WTC11 (cell line): ENCODE data around the gene CCR6. TPM values are rescaled to one million over a fixed set of nuclear protein-coding genes. Genes with fewer than 3 reads are reported as not detected.

ENCODE experiments used
- ATAC-seq: fragments of 200-7000 bp; cut with Tn5 transposase; 2 replicates; pipeline ENCODE4 v1.10.0; 2021; ENCODE audit warnings: mild to moderate bottlenecking, moderate library complexity
- CTCF ChIA-PET: fragments of 300-600 bp; sonication (Branson Sonifier 250); formaldehyde crosslinking; loops from one replicate; lab custom pipeline; 2021; ENCODE audit warnings: antibody characterized with exemption; lab: Charles Lee
- POLR2A ChIA-PET: fragments of 350-600 bp; sonication (Branson Sonifier 250); formaldehyde crosslinking; loops from one replicate; lab custom pipeline; 2021; ENCODE audit warnings: antibody characterized with exemption; lab: Charles Lee
- DNase-seq: peaks from one replicate; pipeline ENCODE4 v3.0.0; 2021; ENCODE audit warnings: low spot score
- H3K27ac Mint-ChIP-seq: 2 replicates; pipeline ENCODE4 v1.8.0; 2021; ENCODE audit warnings: mixed read lengths
- H3K27me3 Mint-ChIP-seq: 2 replicates; pipeline ENCODE4 v1.8.0; 2021; ENCODE audit warnings: low read depth, mild to moderate bottlenecking, moderate library complexity, mixed read lengths
- H3K36me3 Mint-ChIP-seq: 2 replicates; pipeline ENCODE4 v1.8.0; 2021; ENCODE audit warnings: mixed read lengths
- H3K4me1 Mint-ChIP-seq: 2 replicates; pipeline ENCODE4 v1.8.0; 2022; ENCODE audit warnings: mixed read lengths
- H3K4me3 Mint-ChIP-seq: 2 replicates; pipeline ENCODE4 v1.8.0; 2021; ENCODE audit warnings: mild to moderate bottlenecking, moderate library complexity, mixed read lengths
- H3K9me3 Mint-ChIP-seq: 2 replicates; pipeline ENCODE4 v1.8.0; 2021; ENCODE audit warnings: mixed read lengths
- ATF2 ChIP-seq: sonication (generic); formaldehyde crosslinking; IDR thresholded peaks from 2 replicates; pipeline ENCODE4 v1.8.1; 2022; ENCODE audit warnings: low read depth, missing genetic modification reagents, borderline replicate concordance
- ATF3 ChIP-seq: sonication (generic); formaldehyde crosslinking; conservative IDR thresholded peaks from 2 replicates; pipeline ENCODE4 v1.8.1; 2022; ENCODE audit warnings: mild to moderate bottlenecking, missing genetic modification reagents
- CREB1 ChIP-seq: sonication (generic); formaldehyde crosslinking; IDR thresholded peaks from 2 replicates; pipeline ENCODE4 v1.8.0; 2023; ENCODE audit warnings: mild to moderate bottlenecking, missing genetic modification reagents
- E2F1 ChIP-seq: sonication (generic); formaldehyde crosslinking; IDR thresholded peaks from 2 replicates; pipeline ENCODE4 v1.8.0; 2022; ENCODE audit warnings: mild to moderate bottlenecking, missing genetic modification reagents
- E2F4 ChIP-seq: sonication (generic); formaldehyde crosslinking; IDR thresholded peaks from 2 replicates; pipeline ENCODE4 v1.8.1; 2022; ENCODE audit warnings: low read depth, mild to moderate bottlenecking, moderate library complexity, missing genetic modification reagents, borderline replicate concordance
- FOXK1 ChIP-seq: sonication (generic); formaldehyde crosslinking; IDR thresholded peaks from 2 replicates; pipeline ENCODE4 v1.8.0; 2022; ENCODE audit warnings: mild to moderate bottlenecking, moderate library complexity, missing genetic modification reagents
- HMGA2 ChIP-seq: fragments of 250-450 bp; sonication (Bioruptor Pico); IDR thresholded peaks from 2 replicates; pipeline ENCODE4 v1.4.0; 2021; ENCODE audit warnings: mild to moderate bottlenecking, moderate library complexity
- NR1H2 ChIP-seq: sonication (generic); formaldehyde crosslinking; IDR thresholded peaks from 2 replicates; pipeline ENCODE4 v1.9.0; 2021; ENCODE audit warnings: mild to moderate bottlenecking, moderate library complexity, missing genetic modification reagents
- PRRX2 ChIP-seq: fragments of 250-450 bp; sonication (Bioruptor Pico); IDR thresholded peaks from 2 replicates; pipeline ENCODE4 v1.8.0; 2021; ENCODE audit warnings: mild to moderate bottlenecking
- ZBTB21 ChIP-seq: sonication (generic); formaldehyde crosslinking; IDR thresholded peaks from 2 replicates; pipeline ENCODE4 v1.8.1; 2023; ENCODE audit warnings: mild to moderate bottlenecking, missing genetic modification reagents, borderline replicate concordance
- ZBTB43 ChIP-seq: sonication (generic); formaldehyde crosslinking; IDR thresholded peaks from 2 replicates; pipeline ENCODE4 v1.8.1; 2023; ENCODE audit warnings: mild to moderate bottlenecking, missing genetic modification reagents
- ZNF425 ChIP-seq: fragments of 250-450 bp; sonication (Bioruptor Pico); conservative IDR thresholded peaks from 2 replicates; pipeline ENCODE4 v1.9.0; 2021; ENCODE audit warnings: mild to moderate bottlenecking
- total RNA-seq: library from RNA; stranded (reverse); gene quantifications from 3 replicates; pipeline ENCODE4 v1.2.3, GENCODE V29; 2021
- TF ChIP-seq, protein P1 (sequence below): sonication (generic); formaldehyde crosslinking; IDR thresholded peaks from 2 replicates; pipeline ENCODE4 v1.8.1; 2023; ENCODE audit warnings: mild to moderate bottlenecking, missing genetic modification reagents
- TF ChIP-seq, protein P2 (sequence below): sonication (generic); formaldehyde crosslinking; IDR thresholded peaks from 2 replicates; pipeline ENCODE4 v1.8.0; 2022; ENCODE audit warnings: mild to moderate bottlenecking, missing genetic modification reagents
- TF ChIP-seq, protein P3 (sequence below): sonication (generic); formaldehyde crosslinking; conservative IDR thresholded peaks from 2 replicates; pipeline ENCODE4 v1.8.1; 2023; ENCODE audit warnings: mild to moderate bottlenecking, low read depth, missing genetic modification reagents, moderate library complexity
- TF ChIP-seq, protein P4 (sequence below): fragments of 250-450 bp; sonication (Bioruptor Pico); IDR thresholded peaks from 2 replicates; pipeline ENCODE4 v1.9.0; 2021; ENCODE audit warnings: moderate library complexity, mild to moderate bottlenecking, inconsistent platforms, borderline replicate concordance

Gene CCR6
- total RNA-seq, 1 experiment from 2014 or later = not detected

- Mint-ChIP-seq H3K9me3 (peaks cover 23% of the 10 kb centered on the region), H3K27ac (no peak overlapping the region), H3K27me3 (no peaks in the 10 kb centered on the region; the same call in 1 of the 2 replicates), H3K4me3 (no peak overlapping the region), H3K36me3 (peaks cover 6% of the 10 kb centered on the region; the same call in 1 of the 2 replicates), H3K4me1 (peaks cover 13% of the 10 kb centered on the region)
- DNase-seq (peak; percentile 23), ATAC-seq (peak; percentile 54)
- CTCF ChIA-PET = no interaction called here
- POLR2A ChIA-PET = no interaction called here
- no peak for TF ChIP-seq ATF2 (CRISPR knock-in tag)
- no peak for TF ChIP-seq NR1H2 (CRISPR knock-in tag)
- TF ChIP-seq FOXK1 (CRISPR knock-in tag) = no peak
- no peak for TF ChIP-seq E2F1 (CRISPR knock-in tag)
- TF ChIP-seq PRRX2 = no peak
- TF ChIP-seq, protein P1, sequence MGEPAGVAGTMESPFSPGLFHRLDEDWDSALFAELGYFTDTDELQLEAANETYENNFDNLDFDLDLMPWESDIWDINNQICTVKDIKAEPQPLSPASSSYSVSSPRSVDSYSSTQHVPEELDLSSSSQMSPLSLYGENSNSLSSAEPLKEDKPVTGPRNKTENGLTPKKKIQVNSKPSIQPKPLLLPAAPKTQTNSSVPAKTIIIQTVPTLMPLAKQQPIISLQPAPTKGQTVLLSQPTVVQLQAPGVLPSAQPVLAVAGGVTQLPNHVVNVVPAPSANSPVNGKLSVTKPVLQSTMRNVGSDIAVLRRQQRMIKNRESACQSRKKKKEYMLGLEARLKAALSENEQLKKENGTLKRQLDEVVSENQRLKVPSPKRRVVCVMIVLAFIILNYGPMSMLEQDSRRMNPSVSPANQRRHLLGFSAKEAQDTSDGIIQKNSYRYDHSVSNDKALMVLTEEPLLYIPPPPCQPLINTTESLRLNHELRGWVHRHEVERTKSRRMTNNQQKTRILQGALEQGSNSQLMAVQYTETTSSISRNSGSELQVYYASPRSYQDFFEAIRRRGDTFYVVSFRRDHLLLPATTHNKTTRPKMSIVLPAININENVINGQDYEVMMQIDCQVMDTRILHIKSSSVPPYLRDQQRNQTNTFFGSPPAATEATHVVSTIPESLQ (CRISPR knock-in tag) = no peak
- no peak for TF ChIP-seq ATF3 (CRISPR knock-in tag)
- TF ChIP-seq E2F4 = no peak
- TF ChIP-seq ZBTB21 = no peak
- TF ChIP-seq, protein P2, sequence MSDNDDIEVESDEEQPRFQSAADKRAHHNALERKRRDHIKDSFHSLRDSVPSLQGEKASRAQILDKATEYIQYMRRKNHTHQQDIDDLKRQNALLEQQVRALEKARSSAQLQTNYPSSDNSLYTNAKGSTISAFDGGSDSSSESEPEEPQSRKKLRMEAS (CRISPR knock-in tag) = no peak
- TF ChIP-seq, protein P3, sequence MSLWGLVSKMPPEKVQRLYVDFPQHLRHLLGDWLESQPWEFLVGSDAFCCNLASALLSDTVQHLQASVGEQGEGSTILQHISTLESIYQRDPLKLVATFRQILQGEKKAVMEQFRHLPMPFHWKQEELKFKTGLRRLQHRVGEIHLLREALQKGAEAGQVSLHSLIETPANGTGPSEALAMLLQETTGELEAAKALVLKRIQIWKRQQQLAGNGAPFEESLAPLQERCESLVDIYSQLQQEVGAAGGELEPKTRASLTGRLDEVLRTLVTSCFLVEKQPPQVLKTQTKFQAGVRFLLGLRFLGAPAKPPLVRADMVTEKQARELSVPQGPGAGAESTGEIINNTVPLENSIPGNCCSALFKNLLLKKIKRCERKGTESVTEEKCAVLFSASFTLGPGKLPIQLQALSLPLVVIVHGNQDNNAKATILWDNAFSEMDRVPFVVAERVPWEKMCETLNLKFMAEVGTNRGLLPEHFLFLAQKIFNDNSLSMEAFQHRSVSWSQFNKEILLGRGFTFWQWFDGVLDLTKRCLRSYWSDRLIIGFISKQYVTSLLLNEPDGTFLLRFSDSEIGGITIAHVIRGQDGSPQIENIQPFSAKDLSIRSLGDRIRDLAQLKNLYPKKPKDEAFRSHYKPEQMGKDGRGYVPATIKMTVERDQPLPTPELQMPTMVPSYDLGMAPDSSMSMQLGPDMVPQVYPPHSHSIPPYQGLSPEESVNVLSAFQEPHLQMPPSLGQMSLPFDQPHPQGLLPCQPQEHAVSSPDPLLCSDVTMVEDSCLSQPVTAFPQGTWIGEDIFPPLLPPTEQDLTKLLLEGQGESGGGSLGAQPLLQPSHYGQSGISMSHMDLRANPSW (CRISPR knock-in tag) = no peak
Measured at GRCh38 chr6:167115054-167115453, 7.8 kb upstream of the CCR6 start.

DNA sequence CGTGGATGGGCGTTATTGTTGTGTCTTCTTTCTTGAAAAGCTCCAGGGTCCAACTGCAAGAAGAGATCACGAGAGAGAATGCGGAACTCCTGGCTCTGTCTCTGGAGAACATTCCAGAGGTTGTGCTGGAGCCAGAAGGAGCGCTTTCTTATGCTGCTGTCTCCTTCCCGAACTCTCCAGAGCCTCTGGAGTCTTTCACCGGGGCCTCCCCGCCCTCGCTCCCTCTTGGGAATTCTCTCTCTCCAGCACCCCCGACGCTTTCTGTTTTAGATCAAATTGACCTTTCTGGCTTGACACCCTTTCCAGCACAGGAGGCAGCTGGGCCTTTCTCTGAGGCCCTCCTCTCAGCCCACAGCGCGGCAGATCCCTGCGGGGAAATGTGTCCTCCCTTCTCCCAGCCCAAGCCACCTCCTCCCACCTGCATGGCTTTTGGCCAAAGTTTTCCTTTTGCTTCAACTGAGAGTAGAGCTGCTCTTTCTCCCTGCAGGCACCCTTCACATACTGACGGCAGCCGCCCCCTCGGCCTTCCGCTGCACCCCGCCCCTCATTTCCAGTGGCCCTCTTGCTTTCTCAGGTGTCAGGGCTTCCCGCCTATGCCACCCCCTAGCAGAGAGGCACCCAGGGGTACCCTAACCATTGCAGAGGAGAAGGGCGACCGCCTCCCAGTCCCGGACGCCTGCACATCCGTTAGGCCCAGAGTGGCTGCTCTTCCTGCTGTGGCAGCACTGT, 6.6 kb upstream of the CCR6 start:
- peaks cover 14% of the 10 kb centered on the region for H3K4me1 Mint-ChIP-seq
- H3K36me3 Mint-ChIP-seq = peaks cover 13% of the 10 kb centered on the region
- CTCF ChIA-PET = interaction anchor here (1.0 kb wide), 1 partner anchor 26 kb away, joined by 4 read pairs; no protein-coding TSS in a partner anchor
- DNase-seq (no peak), ATAC-seq (peak; percentile 50)
- peaks cover 31% of the 10 kb centered on the region for H3K9me3 Mint-ChIP-seq
- no peak overlapping the region for H3K27ac Mint-ChIP-seq
- H3K4me3 Mint-ChIP-seq = no peak overlapping the region
- POLR2A ChIA-PET = no interaction called here
- TF ChIP-seq, protein P4, sequence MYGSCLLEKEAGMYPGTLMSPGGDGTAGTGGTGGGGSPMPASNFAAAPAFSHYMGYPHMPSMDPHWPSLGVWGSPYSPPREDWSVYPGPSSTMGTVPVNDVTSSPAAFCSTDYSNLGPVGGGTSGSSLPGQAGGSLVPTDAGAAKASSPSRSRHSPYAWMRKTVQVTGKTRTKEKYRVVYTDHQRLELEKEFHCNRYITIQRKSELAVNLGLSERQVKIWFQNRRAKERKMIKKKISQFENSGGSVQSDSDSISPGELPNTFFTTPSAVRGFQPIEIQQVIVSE (CRISPR knock-in tag) = no peak
- TF ChIP-seq CREB1 (no peak), HMGA2 (CRISPR knock-in tag) (no peak), NR1H2 (CRISPR knock-in tag) (no peak), ZNF425 (no peak), ZBTB43 (CRISPR knock-in tag) (no peak)
- no peaks in the 10 kb centered on the region; the same call in 1 of the 2 replicates for H3K27me3 Mint-ChIP-seq
